ENCODE results near the gene ANKRD23.

- TF ChIP-seq, protein P1, sequence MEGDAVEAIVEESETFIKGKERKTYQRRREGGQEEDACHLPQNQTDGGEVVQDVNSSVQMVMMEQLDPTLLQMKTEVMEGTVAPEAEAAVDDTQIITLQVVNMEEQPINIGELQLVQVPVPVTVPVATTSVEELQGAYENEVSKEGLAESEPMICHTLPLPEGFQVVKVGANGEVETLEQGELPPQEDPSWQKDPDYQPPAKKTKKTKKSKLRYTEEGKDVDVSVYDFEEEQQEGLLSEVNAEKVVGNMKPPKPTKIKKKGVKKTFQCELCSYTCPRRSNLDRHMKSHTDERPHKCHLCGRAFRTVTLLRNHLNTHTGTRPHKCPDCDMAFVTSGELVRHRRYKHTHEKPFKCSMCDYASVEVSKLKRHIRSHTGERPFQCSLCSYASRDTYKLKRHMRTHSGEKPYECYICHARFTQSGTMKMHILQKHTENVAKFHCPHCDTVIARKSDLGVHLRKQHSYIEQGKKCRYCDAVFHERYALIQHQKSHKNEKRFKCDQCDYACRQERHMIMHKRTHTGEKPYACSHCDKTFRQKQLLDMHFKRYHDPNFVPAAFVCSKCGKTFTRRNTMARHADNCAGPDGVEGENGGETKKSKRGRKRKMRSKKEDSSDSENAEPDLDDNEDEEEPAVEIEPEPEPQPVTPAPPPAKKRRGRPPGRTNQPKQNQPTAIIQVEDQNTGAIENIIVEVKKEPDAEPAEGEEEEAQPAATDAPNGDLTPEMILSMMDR (IDR thresholded peaks at IDR 0.05; ENCODE audit: low read length): no peak
- TF ChIP-seq EZH2 (IDR thresholded peaks at IDR 0.05; ENCODE audit: borderline replicate concordance, low read length): no peak
Measured at GRCh38 chr2:96859681-96860064, 15.9 kb upstream of the ANKRD23 start.

Measured in OCI-LY1 (cell line).